Amygdala (tissue), 56 donors: ENCODE measurements around the gene SND1.
"Not testable (repeated sequence)": the region's sequence is repeated elsewhere in the genome, so short reads cannot be mapped to it uniquely, and the experiment has no call there.

ENCODE experiments used
- DNase-seq, 56 donors: peaks; one replicate each; lab custom pipeline; 2025; lab: John Stamatoyannopoulos, UW

SND1 gene

DNA sequence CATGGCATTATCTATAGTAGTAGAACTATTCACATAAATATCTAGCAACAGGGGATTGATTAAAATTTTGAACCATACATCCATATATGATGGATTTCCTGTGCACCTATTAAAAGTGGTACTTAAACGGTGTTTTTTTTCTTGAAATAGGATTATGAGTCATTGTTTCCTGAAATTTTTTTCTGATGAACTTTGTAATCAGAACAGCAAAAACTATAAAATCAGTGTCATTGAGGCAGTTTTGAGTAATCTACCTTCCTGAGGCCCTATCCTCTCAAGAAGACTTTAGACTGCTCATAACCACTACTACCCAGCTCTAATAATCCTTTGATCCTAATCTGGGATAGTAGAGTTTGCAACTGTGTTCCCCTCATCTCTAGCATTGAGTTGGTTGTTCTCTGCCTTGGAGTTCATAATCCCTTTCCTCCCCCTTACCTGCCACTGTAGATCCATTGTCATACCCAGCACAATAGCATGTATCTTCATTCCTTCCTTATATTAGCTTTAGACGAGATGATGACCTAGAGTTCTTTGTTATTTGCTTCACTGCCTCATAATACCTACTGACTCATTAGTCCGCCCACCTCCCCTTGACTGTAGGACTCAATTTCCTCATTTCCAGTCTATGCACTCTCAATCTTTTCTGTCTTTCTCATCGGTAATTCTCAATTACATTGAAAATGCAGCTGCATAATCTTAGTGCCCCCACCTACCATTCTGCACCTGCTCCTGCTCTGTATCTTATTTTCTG is 245.9 kb downstream of the SND1 start:
- DNase-seq = no peak

DNA sequence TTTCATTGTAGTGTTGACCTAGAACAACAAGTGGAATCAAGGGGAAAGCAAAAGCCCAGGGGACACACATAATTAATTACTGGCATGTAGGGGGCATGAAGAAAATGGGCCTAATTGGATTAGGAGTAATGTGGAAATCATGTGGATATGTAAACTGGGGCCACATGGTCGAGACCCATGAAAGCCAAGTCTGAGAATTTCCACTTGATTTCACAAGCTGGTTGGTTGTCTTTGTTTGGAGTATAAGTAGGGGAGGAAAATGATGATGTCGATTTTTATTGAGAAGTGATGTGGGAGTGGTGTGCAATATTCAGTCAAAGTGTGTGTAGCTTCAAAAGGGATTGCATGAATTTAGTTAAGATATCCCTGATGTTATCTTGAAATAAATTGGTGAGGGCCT is 247.4 kb downstream of the SND1 start:
- no peak for DNase-seq

DNA sequence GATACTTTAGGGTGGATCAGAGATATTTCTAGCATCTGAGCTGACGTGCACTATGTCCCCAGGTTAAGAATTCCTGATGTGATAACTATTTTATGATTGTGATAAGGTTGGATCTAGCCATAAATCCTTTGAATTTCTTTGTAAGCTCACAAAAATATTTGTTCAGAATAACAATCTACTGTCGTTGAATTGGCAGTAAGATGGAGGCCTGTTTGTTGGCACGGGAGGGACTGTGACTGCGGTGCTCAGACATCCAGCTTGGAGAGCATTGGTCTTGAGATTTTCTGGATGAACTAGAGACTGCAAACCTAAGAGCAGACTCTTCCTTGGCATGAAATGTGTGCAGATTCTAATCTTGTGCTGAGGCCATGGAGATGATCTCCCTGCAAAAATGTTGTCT is 248.1 kb downstream of the SND1 start:
- no peak for DNase-seq

DNA sequence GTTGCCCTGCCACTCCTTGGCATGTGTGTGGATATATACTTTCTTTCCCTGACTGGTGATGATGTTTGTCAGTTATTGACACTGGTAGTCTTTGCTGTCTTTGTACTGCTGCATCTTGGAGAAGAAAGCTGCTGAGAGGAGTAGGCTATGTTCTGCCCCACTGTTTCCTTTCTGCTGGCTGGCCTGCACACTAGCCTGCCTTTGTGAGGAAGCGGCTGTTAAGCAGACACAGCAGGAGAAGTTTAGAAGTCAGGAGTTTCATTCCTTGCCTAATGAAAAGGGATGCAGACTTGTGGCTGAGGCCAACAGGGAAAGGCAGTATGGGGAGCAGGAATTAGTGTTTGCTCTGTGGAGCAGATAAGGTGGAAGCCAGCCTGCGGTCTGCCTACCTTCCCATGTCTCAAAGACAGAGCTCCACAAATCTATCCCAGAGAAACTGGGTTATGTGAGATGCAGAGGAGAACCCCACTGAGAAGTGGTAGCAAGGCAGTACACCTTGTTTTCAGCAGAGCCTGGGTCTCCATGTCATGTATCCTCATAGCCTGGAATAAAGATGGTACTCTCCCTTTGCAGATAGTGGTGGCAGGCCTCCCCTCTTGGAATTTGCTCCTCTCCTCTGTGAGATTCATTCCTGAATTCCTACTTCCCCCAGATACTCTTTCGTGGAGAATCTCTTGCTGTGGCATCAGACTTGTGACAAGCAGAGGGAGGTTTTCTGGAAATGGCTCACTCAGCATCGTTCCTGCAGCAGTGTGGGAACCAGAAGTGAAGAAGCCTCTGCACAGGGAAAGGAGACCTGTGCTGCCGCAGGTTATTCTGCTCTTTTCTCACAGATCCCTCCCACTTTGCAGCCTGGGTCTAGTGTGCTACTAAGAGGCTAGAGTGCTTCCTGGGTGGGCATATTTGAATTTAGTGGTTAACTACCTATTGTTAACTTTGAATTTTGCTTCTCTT is 249.0 kb downstream of the SND1 start:
- DNase-seq = peak in 6 of 56 donors; percentile 3 to 34 (median 23)

DNA sequence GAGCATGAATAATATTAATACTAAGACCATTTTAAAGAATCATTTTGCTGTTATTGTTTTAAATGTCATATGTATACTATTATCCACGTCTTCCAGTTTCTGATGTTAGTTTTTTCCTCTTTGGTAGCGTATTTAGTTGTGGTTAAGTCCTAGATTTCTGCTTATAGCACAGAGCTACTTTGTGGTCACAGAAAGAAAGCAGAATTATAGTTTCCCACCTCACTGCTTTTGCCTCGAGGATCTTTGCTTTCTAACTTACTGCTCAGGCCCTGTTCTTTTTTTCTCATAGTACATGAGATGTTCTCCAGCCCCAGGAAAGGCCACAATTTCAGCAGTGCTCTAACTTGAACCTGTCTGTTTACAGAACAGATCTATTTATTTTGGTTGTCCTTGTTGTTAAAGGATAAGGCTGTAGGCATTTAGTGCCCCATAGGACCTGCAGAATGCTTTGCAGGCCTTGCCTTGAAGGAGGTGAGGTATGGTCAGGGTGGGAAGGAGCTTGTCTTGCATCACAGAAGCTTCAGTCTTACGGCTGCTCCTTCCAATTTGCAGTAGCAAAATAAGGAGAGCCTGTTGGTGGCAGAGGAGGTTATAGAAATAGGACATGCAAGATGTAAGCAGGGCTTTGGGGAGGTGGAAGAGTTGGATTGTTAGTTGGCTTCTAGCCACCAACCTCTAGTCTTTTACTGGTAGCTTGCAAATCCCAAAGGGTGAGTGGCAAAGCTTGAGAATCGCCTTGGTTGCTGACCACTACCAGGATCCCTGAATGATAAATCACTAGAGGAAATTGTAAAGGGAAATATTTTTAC is 250.1 kb downstream of the SND1 start:
- no peak for DNase-seq

DNA sequence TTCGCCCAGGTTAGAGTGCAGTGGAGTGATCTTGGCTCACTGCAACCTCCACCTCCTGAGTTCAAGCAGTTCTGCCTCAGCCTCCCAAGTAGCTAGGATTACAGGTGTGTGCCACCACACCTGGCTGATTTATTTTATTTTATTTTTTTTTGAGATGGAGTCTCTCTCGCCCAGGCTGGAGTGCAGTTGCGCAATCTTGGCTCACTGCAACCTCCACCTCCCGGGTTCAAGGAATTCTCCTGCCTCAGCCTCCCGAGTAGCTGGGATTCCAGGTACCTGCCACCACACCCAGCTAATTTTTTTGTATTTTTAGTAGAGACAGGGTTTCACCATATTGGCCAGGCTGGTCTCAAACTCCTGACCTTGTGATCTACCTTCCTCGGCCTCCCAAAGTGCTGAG is 250.8 kb downstream of the SND1 start:
- DNase-seq = not testable (repeated sequence)

DNA sequence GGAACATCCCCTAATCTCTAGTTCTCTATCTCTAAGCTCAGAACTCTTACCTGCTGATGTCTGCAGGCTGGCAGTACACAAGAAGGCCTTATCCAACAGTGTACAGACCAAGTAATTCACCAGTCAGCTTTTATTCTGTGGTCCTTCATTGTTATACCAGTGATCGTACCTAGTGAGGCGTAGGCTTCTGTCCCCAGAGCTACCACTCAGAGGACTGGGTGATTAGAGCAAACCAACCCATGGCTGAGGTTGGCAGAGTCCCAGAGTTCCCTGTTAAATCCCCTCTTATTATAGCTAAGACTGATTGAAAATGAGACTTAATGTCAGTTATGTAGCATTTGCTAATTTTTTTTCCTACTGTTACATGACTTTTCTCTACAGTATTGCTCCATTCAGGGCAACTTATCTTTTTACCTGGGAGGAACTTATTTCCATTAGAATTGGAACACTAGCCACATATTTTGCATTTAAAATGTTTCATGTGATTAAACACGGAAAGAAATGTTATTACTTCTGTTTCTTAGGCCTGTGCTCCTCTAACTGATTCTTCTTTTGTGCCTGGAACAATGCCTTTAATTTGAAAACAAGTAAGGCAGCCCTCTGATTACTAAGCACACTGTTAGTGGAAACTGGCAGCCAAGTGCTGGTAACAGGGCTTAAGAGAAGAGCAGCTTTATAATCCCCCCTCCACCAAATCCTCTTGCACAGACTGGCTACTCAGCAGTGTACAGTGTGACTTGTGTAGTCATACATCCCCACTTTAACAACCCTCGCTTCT is 252.1 kb downstream of the SND1 start:
- DNase-seq = no peak

DNA sequence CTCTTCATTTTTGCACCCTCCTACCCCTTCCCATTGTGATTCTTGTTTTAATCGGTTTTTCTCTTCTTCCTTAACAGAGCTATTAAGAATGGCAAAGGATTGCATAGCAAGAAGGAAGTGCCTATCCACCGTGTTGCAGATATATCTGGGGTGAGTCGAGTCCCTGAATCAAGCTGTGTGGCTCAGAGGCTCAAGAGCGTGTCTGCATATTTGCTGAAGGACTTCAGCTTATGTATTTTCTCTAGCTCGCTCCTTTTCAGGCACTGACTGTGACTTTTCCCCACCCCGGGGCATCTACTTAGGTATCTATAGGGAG is 252.6 kb downstream of the SND1 start:
- DNase-seq = no peak

DNA sequence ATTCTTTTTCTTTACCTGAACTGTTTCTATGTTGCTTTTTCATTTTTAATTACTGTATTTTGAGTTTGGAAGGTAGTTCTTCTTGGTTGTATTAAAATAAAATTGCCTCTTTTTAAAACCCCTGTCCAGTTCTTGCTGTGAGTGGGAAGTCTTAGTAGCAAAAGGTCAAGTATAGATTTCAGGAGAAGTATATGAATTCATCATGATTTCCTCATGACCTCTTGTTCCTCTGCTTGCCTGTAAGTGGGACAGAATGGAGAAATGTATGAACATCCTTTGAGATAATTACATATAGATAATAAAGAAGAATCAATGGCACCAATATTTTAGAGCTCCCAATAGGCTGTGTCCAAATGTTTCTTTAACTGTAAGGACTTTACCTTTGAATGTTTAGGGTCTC is 253.0 kb downstream of the SND1 start:
- DNase-seq = no peak

DNA sequence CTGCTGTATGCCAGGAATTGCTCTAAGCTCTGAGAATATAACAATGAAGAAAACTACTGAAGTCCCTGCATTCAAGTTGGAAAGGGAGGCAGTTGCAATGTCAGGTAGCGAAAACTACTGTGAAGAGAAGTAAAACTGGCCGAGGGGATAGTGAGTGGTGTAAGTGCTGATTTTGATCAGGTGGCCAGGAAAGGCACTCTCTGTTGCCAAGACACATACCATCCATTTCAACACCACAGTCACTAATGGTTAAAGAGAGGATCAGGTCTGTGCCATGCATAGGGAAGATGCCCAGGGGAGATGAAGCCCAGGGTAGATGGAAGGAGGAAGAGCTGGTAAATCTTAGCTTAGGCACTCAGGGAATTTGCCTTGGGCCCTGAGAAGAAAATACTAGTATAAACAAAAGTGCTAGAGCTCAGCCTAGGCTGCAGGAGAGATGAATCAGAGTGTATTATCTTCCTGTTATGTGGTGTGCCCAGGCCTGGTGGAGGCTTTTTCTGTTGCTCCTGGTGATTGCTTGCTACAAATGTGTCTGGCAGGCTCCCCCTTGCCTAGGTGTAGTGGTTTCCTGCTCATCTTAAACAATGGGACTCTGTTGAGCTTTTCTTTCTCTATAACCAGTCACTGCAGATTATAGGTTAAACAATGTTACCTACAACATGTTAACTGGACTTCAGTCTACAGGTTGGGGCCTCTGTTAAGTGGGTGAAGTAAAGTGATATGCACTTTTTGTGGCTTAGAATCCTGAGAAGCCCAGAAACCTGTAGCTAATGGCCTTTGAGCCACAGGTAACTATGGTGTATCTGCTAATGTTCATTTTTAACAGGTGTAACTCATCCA is 253.7 kb downstream of the SND1 start:
- DNase-seq = no peak

DNA sequence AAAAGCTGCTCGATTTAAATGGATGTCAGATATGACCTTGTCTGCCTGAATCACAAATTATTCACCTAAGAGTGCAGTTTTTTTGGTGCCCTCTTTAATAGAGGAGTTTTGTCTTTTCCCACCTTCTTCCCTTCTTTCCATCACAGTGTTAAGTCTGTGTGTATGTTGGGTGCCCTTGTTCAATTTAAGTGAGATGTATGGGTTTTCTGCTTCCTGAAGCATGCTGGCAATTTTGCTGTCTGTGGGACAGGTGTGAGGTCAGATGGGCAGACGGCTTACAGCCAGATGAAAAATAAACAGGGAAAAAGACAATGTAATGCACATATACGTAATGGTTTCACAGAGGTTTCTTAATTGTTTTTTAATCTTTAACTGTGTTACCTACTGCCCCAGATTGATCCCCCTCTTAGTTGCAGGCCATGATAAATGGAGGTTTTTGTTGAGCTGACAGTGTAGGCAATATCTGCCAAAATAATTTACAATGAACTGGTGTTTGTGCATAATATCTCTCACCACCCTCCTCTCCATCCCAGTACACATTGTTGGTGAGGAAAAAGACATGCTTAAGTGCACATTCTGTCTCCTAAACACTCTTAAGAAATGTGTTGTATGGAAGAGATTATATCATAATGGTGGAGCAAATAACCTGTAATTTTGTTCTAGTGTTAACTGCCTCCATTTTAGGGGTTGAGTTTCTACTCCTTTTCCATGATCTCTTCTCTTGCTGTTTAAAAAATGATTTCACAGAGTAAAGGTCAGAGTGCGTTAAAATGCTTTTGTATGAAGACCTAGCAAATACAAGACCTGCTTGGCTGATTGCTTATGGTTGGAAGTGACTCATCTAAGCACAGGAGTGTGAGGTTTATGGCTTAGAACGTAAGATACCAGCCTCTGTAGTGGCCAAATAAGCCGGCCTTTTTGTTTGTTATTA is 255.4 kb downstream of the SND1 start:
- no peak for DNase-seq

DNA sequence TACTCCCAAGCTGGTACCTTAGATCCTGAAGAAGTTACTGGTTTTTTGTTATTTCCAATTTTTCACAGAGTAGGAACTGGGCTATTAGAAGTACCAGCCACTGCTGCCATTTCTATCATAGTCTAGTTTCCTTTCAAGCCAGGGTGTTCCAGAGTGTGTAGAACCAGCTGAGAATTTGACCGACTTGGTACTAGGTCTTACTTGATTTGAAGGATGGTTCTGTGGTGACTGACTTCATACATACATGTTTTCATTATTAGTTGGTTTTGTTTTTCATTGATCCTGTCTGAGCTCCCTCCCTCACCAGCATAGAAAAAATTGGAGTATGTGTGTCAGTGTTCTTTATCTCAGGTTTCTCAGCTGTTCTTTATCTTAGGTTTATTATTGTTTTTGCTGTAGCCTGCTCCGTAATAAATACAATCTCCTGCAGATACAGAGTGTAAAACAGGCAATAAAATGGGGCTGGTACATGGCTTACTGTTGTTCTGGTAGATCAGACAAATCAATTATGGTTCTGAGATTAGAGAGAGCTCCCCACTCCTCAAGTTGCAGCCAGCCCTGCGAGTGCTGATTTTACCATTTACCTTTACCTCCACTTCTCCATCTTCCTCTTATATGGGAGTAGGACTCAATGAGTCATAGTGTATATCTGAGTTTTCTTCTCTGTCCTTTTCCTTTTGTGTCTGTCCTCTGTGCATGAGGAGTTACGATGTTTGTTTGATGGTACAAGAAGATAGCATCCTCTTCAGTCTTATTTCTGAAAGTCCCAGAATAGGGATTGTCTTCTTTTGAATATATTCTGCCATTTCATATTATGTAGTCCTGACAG is 256.6 kb downstream of the SND1 start:
- no peak for DNase-seq

DNA sequence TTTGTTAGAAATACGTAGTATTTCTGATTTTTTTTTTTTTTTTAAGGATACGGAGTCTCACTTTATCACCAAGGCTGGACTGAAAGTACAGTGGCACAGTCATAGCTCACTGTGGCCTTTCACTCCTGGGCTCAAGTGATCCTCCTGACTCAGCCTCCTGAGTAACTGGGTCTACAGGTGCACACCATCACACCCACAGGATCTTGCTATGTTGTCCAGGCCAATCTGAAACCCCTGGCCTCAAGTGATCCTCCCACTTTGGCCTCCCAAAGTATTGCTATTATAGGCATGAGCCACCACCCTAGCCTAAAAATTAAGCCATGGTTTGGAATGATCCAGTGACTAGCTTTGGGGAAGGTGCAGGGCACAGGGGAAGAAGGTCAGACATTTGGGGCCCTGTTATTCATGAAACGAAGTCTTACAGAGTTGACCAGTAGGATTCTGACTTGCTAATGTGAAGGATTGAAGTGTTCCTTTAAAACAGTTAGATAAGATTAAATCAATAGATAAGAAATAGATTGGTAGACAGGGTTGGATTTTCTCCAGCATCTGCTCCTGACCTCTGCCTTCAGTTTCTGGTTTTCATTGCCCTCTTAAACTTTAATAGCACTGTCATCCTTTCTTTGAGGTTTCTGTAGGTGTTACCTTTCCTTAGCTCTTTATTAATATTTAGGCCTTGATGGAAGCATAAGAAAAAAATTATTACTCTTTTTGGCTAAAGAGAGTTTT is 257.6 kb downstream of the SND1 start:
- no peak for DNase-seq

DNA sequence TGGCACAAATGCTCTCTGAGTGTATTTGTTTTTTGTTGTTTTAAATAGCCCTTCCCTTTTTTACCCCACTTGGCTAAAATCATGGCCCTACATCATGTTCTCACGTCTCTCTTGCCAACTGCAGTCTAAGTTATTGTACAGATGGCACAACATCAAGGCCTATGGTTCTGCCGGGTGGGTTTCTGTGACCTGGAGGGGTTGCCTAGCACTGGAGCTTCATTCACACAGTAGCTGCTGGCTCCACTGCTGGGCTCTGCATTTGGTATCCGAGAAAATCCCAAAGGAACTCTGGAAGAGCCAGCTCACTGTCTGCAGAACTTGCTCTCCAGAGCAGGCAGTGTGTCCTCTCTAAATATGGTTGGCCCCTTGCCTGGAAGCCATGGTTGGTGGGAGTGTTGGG is 258.7 kb downstream of the SND1 start:
- DNase-seq = no peak

DNA sequence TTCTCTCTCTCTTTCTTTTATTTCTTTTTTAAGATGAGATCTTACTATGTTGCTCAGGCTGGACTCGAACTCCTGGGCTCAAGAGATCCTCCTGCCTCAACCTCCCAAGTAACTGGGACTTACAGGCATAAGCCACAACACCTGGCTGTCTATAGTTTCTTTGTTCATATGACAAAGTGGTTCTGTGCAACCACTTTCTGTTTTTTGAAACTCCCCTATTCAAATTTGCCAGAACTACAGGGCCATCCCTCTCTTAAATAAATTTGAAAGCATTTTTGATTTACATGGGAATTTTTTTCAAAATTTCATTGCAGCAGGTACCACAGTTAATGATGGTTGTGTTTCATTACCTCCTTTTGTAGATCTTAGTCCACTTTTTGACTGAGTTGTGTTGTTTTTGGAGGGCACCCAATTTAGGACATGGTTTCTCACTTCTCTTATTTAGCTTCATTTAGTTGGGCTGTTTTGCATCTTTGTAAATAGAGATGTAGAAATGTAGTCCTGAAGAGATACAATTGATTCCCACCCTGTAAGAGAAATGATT is 260.0 kb downstream of the SND1 start:
- DNase-seq = no peak

DNA sequence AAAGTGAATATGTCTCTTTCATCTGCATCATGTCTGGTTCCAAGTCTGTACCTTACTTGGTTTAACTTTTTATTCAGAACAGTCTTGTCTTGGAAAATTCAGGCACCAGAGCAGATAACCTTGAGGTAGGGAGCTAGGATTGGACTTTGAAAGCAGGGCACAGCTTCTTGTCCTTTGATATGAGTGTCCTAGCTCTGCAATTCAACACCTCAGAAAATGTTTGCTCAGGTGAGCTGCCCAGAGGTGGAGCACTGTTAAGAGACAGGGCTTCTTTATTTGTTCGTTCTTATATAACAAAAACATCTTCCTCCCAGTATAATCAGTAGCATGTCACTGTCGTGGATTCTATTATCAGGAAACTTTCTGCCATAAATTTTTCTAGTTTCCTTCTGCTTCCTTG is 260.9 kb downstream of the SND1 start:
- DNase-seq = no peak
